Tibial artery (tissue), 4 donors: ENCODE data around the gene CNGB1.

Experiments used
- DNase-seq, 2 donors: peaks; one replicate each; pipeline ENCODE4 v3.0.0-alpha.2; 2019
- H3K27ac ChIP-seq, 2 donors: fragments of 200-600 bp; sonication (generic) in 1 of 2; 1 replicate in 1 of 2; 2 replicates in 1 of 2; pipeline ENCODE4 v1.5.1; 2018 to 2019; ENCODE audit warnings: mild to moderate bottlenecking in 1 of 2
- H3K27me3 ChIP-seq, 2 donors: fragments of 200-600 bp; sonication (generic) in 1 of 2; one replicate each; pipeline versions ENCODE4 v1.5.1 to v1.6.0; 2016 to 2019
- H3K36me3 ChIP-seq, 3 donors: fragments of 200-600 bp; sonication (generic) in 2 of 3; one replicate each; pipeline ENCODE4 v1.5.1; 2016 to 2019; ENCODE audit warnings: mild to moderate bottlenecking in 2 of 3
- H3K4me1 ChIP-seq, 4 donors: fragments of 200-600 bp; sonication (generic) in 2 of 4; 1 replicate in 3 of 4; 2 replicates in 1 of 4; pipeline ENCODE4 v1.5.1; 2016 to 2019
- H3K4me3 ChIP-seq, 2 donors: fragments of 200-600 bp; sonication (generic) in 1 of 2; 1 replicate in 1 of 2; 2 replicates in 1 of 2; pipeline ENCODE4 v1.5.1; 2018 to 2019; ENCODE audit warnings: mild to moderate bottlenecking in 2 of 2
- H3K9me3 ChIP-seq, 3 donors: fragments of 200-600 bp; sonication (generic) in 1 of 3; one replicate each; pipeline ENCODE4 v1.5.1; 2016 to 2019
- CTCF ChIP-seq, 2 experiments: fragments of 200-600 bp in 1 of 2; fragments of 450-650 bp in 1 of 2; IDR thresholded peaks; one replicate each; pipeline ENCODE4 v1.5.1; 2017 to 2019; ENCODE audit warnings: antibody characterized with exemption in 2 of 2, mild to moderate bottlenecking in 1 of 2, moderate library complexity in 1 of 2
- intact Hi-C: fragments of 100-400 bp; cut with DNase I; formaldehyde crosslinking; loops from one replicate; pipeline ENCODE4 v1.15.0; 2023; ENCODE audit warnings: low total_unique reads

CNGB1 gene

GRCh38 chr16:57986196-57986595, 15.3 kb upstream of the CNGB1 start:
- H3K27ac ChIP-seq: no peak overlapping the region
- DNase-seq: no peak

DNA sequence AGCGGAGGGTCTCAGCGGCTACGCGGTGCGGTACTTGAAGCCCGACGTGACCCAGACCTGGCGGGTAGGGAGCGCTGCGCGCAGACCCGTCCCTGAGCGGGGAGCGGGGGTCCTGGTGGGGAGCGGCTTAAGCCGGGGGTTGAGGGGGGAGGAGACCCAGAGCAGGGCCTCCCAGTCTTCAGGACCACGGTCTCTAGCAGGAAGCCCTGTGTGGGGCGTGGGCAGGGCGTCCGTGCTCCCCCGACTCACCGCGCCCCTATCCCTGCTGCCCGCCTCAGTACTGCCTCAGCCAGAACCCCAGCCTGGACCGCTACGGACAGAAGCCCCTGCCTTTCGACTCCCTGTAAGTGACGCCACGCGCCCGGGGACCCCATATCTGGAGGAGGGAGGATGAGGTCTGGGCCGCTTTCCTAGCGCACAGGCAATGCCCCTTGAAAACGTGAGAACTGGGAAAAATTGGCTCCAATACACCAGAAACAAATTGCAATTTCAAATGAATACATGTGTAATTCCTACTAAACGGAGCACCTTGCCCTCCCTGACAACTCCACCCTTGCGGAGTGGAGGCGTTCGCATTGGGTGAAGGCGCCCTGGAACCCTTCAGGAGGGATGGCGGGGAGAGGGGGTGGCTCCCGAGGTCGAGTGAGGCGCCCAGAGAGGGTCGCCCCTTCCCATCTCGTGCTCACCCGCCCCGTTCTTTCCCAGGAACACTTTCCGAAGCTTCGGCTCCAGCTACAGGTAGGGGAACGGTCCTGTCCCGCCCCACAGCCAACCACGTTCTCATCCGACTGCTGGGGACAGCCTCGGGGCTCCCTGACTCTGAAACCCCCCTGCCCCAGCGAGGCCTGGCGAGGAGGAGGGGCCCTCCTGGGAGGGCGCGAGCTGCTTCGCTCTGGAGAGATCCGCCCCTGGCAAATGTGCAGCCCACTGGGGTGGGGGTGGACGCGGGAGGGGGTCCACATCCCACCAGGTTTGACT, 14.6 kb upstream of the CNGB1 start:
- Histone ChIP-seq H3K36me3 (no peaks in the 10 kb centered on the region), H3K27ac (no peak overlapping the region), H3K4me3 (peak overlapping the region; percentile 36 to 54), H3K4me1 (peaks cover 0 to 23% (median 14%) of the 10 kb centered on the region in 4 donors), H3K27me3 (peaks cover 0 to 27% of the 10 kb centered on the region in 2 donors), H3K9me3 (no peaks in the 10 kb centered on the region)
- DNase-seq: no peak
- intact Hi-C loops: no loop called here
- TF ChIP-seq CTCF (IDR thresholded peaks at IDR 0.05): no peak

More at GRCh38 chr16:57986196-57986595, 15.3 kb upstream of the CNGB1 start:
- no peaks in the 10 kb centered on the region for H3K9me3 ChIP-seq
- H3K4me3 ChIP-seq: no peak overlapping the region
- peaks cover 0 to 23% (median 14%) of the 10 kb centered on the region in 4 donors for H3K4me1 ChIP-seq
- peaks cover 0 to 27% of the 10 kb centered on the region in 2 donors for H3K27me3 ChIP-seq
- H3K36me3 ChIP-seq: no peaks in the 10 kb centered on the region
- intact Hi-C loops: no loop called here
- no peak for TF ChIP-seq CTCF (IDR thresholded peaks at IDR 0.05)

GRCh38 chr16:57984443-57985203, 13.7 kb upstream of the CNGB1 start:
- no peaks in the 10 kb centered on the region for H3K36me3 ChIP-seq
- TF ChIP-seq CTCF (IDR thresholded peaks at IDR 0.05): no peak
- H3K9me3 ChIP-seq: no peaks in the 10 kb centered on the region
- H3K4me3 ChIP-seq: peak overlapping the region; percentile 36 to 54
- no peak overlapping the region for H3K27ac ChIP-seq
- DNase-seq: peak; percentile 74 to 79
- H3K27me3 ChIP-seq: peaks cover 0 to 27% of the 10 kb centered on the region in 2 donors
- H3K4me1 ChIP-seq: peaks cover 0 to 23% (median 14%) of the 10 kb centered on the region in 4 donors
- intact Hi-C loops: no loop called here

- Histone ChIP-seq H3K36me3 (no peaks in the 10 kb centered on the region), H3K27ac (no peak overlapping the region), H3K9me3 (no peaks in the 10 kb centered on the region), H3K4me3 (no peak overlapping the region), H3K27me3 (peaks cover 0 to 29% of the 10 kb centered on the region in 2 donors), H3K4me1 (peaks cover 0 to 19% (median 14%) of the 10 kb centered on the region in 4 donors)
- intact Hi-C loops: no loop called here
- no peak for TF ChIP-seq CTCF (IDR thresholded peaks at IDR 0.05)
- DNase-seq: no peak
Measured at GRCh38 chr16:57982385-57982784, 11.5 kb upstream of the CNGB1 start.

DNA sequence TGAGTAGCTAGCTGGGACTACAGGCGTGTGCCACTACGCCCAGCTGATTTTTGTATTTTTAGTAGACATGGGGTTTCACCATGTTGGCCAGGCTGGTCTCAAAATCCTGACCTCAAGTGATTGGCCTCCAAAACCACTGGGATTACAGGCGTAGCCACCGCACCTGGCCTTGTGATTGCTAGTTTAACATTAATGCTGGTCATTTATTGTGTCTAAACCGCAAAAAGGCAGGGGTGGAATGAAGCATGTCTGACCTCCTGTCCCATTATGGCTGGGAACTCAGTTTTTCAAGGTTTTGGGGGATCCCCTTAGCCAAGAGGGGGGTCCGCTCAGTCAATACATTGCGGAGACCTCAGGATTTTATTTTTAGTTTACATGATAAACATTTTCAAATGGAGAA, 10.7 kb upstream of the CNGB1 start:
- Histone ChIP-seq H3K9me3 (no peaks in the 10 kb centered on the region), H3K36me3 (no peaks in the 10 kb centered on the region), H3K27me3 (peaks cover 0 to 29% of the 10 kb centered on the region in 2 donors), H3K4me3 (no peak overlapping the region), H3K27ac (no peak overlapping the region), H3K4me1 (peaks cover 0 to 19% (median 14%) of the 10 kb centered on the region in 4 donors)
- no peak for TF ChIP-seq CTCF (IDR thresholded peaks at IDR 0.05)
- no peak for DNase-seq
- intact Hi-C loops: no loop called here
